ENCODE results near the gene SWAP70. TPM values are rescaled to one million over a fixed set of nuclear protein-coding genes. Genes with fewer than 3 reads are reported as not detected.
"Not testable (repeated sequence)": the region's sequence is repeated elsewhere in the genome, so short reads cannot be mapped to it uniquely, and the experiment has no call there.

The SWAP70 gene
- total RNA-seq, 2 donors from 2014 or later, result 18.8 to 22.1 TPM

DNA sequence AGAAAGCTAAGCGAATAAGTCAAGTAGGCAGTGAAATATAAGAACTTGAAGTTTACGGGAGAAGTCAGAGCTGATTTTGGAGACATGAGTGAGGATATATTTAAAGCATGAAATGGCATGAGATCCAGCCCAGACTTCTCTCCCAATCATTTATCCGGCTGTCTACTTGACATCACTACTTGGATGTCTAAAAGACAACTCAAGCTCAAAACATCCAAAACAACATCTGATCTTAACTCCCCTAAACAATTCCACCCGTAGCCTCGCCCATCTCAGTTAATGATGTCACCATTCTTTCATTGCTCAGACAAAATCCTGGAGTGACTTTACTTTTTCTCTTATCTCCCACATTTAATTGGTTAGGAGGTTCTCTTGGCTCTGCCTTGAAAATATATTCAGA is 45.9 kb upstream of the SWAP70 start:
- ATAC-seq (no peak), DNase-seq (no peak)
- H3K4me1 ChIP-seq, result peaks cover 17% of the 10 kb centered on the region
- H3K4me3 ChIP-seq, result no peak overlapping the region
- no peaks in the 10 kb centered on the region for H3K9me3 ChIP-seq
- no peaks in the 10 kb centered on the region for H3K36me3 ChIP-seq (replicated peaks in 1 of 2; ENCODE audit: insufficient read depth in 1 of 2, low read depth in 2 of 2)
- WGBS, 2 donors, result 93% methylated on average over 5 of the region's 5 CpGs
- intact Hi-C loops (cut with DNase I), result loop anchor here (10.0 kb wide), 1 partner anchor 83 kb away; no protein-coding TSS in a partner anchor
- no peak overlapping the region for H3K27ac ChIP-seq
- TF ChIP-seq POLR2A (IDR thresholded peaks at IDR 0.05) (no peak), CTCF (IDR thresholded peaks at IDR 0.05) (no peak)
- no peaks in the 10 kb centered on the region for H3K27me3 ChIP-seq

DNA sequence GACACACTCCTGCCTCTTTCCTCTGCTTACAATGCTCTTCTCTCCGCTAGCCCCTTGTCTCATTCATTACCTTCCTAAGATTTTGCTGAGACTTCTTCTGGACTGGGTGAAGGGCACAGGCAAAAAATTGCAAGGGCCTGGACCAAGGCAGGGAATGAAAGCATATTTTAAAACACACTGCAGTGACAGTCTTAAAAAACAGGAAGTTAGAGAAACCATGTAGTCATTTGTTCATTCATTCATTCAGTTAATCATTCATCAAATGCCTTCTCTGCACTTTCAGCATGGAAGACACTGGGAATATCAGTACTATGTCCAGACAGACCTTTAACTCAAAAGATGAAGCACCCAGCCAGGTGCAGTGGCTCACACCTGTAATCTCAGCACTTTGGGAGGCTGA is 44.9 kb upstream of the SWAP70 start:
- no peaks in the 10 kb centered on the region for H3K27me3 ChIP-seq
- intact Hi-C loops (cut with DNase I), result loop anchor here (10.0 kb wide), 1 partner anchor 84 kb away; no protein-coding TSS in a partner anchor
- no peaks in the 10 kb centered on the region for H3K9me3 ChIP-seq
- no peak for DNase-seq
- no peak overlapping the region for H3K4me3 ChIP-seq
- H3K27ac ChIP-seq, result no peak overlapping the region
- WGBS, 2 donors, result 96 to 100% methylated on average over 1 of the region's 1 CpG
- no peaks in the 10 kb centered on the region for H3K36me3 ChIP-seq (replicated peaks in 1 of 2; ENCODE audit: insufficient read depth in 1 of 2, low read depth in 2 of 2)
- TF ChIP-seq POLR2A (IDR thresholded peaks at IDR 0.05) (no peak), CTCF (IDR thresholded peaks at IDR 0.05) (no peak)
- no peak for ATAC-seq
- peaks cover 10% of the 10 kb centered on the region for H3K4me1 ChIP-seq

DNA sequence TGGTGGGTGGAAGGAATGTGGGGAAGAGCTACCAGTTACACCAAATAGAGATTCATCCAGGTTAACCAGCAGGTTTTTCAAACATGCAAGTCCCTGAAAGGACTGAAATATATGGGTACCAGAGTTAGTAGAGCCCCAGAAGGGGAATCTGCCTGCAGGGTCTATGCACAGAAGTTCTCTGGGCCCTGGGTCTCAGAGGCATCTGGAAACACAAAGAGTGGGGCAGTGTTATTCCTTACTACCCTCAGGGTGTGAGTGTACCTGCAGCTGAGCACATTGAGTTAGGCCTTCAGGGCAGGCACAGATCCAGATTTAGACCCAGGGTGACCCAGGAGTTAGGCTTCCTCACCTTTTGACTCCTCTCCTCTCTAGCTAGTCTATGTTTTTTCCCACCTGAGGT is 43.9 kb upstream of the SWAP70 start:
- Histone ChIP-seq H3K36me3 (replicated peaks in 1 of 2; ENCODE audit: insufficient read depth in 1 of 2, low read depth in 2 of 2) (no peaks in the 10 kb centered on the region), H3K9me3 (no peaks in the 10 kb centered on the region), H3K27ac (no peak overlapping the region), H3K27me3 (no peaks in the 10 kb centered on the region), H3K4me1 (peaks cover under 1% of the 10 kb centered on the region), H3K4me3 (no peak overlapping the region)
- TF ChIP-seq POLR2A (IDR thresholded peaks at IDR 0.05), result no peak
- TF ChIP-seq CTCF (IDR thresholded peaks at IDR 0.05), result no peak
- ATAC-seq (no peak), DNase-seq (no peak)
- intact Hi-C loops (cut with DNase I), result loop anchor here (10.0 kb wide), 1 partner anchor 85 kb away; no protein-coding TSS in a partner anchor

- H3K4me1 ChIP-seq; H3K4me3 ChIP-seq; H3K27ac ChIP-seq; DNase-seq; H3K36me3 ChIP-seq (replicated peaks in 1 of 2; ENCODE audit: insufficient read depth in 1 of 2, low read depth in 2 of 2); H3K27me3 ChIP-seq; H3K9me3 ChIP-seq; ATAC-seq; intact Hi-C loops (cut with DNase I): not testable (repeated sequence)
- 62 to 67% methylated on average over 7 of the region's 7 CpGs for WGBS, 2 donors
Observed at GRCh38 chr11:9622353-9622752, 41.5 kb upstream of the SWAP70 start.

DNA sequence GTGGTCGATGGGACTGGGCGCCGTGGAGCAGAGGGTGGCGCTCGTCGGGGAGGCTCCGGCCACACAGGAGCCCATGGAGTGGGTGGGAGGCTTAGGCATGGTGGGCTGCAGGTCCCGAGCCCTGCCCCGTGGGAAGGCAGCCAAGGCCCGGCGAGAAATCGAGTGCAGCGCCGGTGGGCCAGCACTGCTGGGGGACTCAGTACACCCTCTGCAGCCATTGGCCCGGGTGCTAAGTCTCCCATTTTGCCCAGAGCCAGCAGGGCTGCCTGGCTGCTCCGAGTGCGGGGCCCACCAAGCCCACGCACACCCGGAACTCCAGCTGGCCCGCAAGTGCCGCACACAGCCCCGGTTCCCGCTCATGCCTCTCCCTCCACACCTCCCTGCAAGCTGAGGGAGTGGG is 40.8 kb upstream of the SWAP70 start:
- intact Hi-C loops (cut with DNase I); ATAC-seq; H3K9me3 ChIP-seq; H3K4me3 ChIP-seq; DNase-seq; H3K27ac ChIP-seq; H3K36me3 ChIP-seq (replicated peaks in 1 of 2; ENCODE audit: insufficient read depth in 1 of 2, low read depth in 2 of 2); H3K27me3 ChIP-seq; H3K4me1 ChIP-seq: not testable (repeated sequence)
- WGBS, 2 donors, result 96 to 100% methylated on average over 1 to 21 of the region's 23 CpGs

DNA sequence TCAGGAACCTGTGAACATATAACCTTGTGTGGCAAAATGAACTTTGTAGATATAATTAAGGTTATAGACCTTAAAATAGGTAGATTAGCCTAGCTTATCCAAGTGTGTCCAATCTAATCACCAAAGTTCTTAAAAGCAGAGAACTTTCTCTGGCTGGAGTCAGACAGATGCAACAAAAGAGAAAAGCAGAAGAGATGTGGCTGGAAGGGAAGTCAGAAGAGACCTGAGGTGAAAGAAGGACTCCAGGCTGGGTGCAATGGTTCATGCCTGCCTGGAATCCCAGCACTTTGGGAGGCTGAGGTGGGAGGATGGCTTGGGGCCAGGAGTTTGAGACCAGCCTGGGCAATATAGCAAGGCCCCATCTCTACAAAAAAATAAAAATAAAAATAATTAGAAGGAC is 39.4 kb upstream of the SWAP70 start:
- TF ChIP-seq CTCF (IDR thresholded peaks at IDR 0.05) (no peak), POLR2A (IDR thresholded peaks at IDR 0.05) (no peak)
- ATAC-seq (no peak), DNase-seq (no peak)
- H3K4me1 ChIP-seq, result no peaks in the 10 kb centered on the region
- intact Hi-C loops (cut with DNase I), result no loop called here
- no peak overlapping the region for H3K27ac ChIP-seq
- no peaks in the 10 kb centered on the region for H3K27me3 ChIP-seq
- no peaks in the 10 kb centered on the region for H3K9me3 ChIP-seq
- H3K36me3 ChIP-seq (replicated peaks in 1 of 2; ENCODE audit: insufficient read depth in 1 of 2, low read depth in 2 of 2), result no peaks in the 10 kb centered on the region
- no peak overlapping the region for H3K4me3 ChIP-seq
